HL-60 (cell line): ENCODE results near the gene SAP30.

Experiments
- GABPA ChIP-seq: IDR thresholded peaks from 2 replicates; pipeline ENCODE4 v1.6.1; 2012; ENCODE audit warnings: low read depth
- POLR2AphosphoS5 ChIP-seq: IDR thresholded peaks from 2 replicates; pipeline ENCODE4 v1.6.1; 2012; ENCODE audit warnings: low read depth
- SPI1 ChIP-seq: IDR thresholded peaks from 2 replicates; pipeline ENCODE4 v1.6.1; 2012; ENCODE audit warnings: low read depth, mild to moderate bottlenecking, borderline replicate concordance
- TF ChIP-seq, protein P1 (sequence below): IDR thresholded peaks from one replicate; pipeline ENCODE4 v1.5.1; 2011; ENCODE audit warnings: low read length, control low read depth, inconsistent platforms; ENCODE audit not compliant: insufficient read depth
- TF ChIP-seq, protein P2 (sequence below): IDR thresholded peaks from 2 replicates; pipeline ENCODE4 v1.6.1; 2012; ENCODE audit warnings: low read depth; ENCODE audit not compliant: insufficient replicate concordance

DNA sequence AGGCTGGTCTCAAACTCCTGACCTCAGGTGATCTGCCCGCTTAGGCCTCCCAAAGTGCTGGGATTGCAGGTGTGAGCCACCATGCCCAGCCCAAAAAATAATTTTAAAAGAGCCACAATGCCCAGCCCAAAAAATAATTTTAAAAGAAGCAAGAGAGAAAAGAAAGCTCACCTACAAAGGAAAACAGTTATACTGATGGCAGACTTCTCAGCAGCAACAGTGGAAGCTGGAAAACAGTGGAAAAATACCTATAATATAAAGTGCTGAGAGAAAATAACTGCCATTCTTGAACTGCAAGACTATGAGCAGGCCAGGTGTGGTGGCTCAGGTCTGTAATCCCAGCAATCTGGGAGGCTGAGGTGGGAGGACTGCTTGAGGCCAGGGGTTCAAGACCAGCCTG is 23.3 kb upstream of the SAP30 start:
- TF ChIP-seq, protein P1, sequence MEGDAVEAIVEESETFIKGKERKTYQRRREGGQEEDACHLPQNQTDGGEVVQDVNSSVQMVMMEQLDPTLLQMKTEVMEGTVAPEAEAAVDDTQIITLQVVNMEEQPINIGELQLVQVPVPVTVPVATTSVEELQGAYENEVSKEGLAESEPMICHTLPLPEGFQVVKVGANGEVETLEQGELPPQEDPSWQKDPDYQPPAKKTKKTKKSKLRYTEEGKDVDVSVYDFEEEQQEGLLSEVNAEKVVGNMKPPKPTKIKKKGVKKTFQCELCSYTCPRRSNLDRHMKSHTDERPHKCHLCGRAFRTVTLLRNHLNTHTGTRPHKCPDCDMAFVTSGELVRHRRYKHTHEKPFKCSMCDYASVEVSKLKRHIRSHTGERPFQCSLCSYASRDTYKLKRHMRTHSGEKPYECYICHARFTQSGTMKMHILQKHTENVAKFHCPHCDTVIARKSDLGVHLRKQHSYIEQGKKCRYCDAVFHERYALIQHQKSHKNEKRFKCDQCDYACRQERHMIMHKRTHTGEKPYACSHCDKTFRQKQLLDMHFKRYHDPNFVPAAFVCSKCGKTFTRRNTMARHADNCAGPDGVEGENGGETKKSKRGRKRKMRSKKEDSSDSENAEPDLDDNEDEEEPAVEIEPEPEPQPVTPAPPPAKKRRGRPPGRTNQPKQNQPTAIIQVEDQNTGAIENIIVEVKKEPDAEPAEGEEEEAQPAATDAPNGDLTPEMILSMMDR, result no peak
- TF ChIP-seq GABPA, result no peak
- no peak for TF ChIP-seq POLR2AphosphoS5
- TF ChIP-seq, protein P2, sequence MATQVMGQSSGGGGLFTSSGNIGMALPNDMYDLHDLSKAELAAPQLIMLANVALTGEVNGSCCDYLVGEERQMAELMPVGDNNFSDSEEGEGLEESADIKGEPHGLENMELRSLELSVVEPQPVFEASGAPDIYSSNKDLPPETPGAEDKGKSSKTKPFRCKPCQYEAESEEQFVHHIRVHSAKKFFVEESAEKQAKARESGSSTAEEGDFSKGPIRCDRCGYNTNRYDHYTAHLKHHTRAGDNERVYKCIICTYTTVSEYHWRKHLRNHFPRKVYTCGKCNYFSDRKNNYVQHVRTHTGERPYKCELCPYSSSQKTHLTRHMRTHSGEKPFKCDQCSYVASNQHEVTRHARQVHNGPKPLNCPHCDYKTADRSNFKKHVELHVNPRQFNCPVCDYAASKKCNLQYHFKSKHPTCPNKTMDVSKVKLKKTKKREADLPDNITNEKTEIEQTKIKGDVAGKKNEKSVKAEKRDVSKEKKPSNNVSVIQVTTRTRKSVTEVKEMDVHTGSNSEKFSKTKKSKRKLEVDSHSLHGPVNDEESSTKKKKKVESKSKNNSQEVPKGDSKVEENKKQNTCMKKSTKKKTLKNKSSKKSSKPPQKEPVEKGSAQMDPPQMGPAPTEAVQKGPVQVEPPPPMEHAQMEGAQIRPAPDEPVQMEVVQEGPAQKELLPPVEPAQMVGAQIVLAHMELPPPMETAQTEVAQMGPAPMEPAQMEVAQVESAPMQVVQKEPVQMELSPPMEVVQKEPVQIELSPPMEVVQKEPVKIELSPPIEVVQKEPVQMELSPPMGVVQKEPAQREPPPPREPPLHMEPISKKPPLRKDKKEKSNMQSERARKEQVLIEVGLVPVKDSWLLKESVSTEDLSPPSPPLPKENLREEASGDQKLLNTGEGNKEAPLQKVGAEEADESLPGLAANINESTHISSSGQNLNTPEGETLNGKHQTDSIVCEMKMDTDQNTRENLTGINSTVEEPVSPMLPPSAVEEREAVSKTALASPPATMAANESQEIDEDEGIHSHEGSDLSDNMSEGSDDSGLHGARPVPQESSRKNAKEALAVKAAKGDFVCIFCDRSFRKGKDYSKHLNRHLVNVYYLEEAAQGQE, result no peak
- TF ChIP-seq SPI1, result no peak
